RWPE1 (cell line): ENCODE data around the gene GAS2L2.

Experiments used
- CTCF ChIA-PET: fragments of 350-600 bp; sonication (Branson Sonifier 250); formaldehyde crosslinking; extraction: SDS; loops from one replicate; lab custom pipeline; 2021; lab: Yijun Ruan, JAX
- POLR2A ChIA-PET: fragments of 400-600 bp; formaldehyde crosslinking; extraction: SDS; loops from one replicate; lab custom pipeline; 2020; ENCODE audit warnings: antibody characterized with exemption; ENCODE audit not compliant: low non-redundant PET; lab: Yijun Ruan, JAX
- DNase-seq: peaks from one replicate; pipeline ENCODE4 v3.0.0; 2012; ENCODE audit warnings: low spot score
- H3K27ac ChIP-seq: fragments of 450-650 bp; 2 replicates; pipeline ENCODE4 v1.5.1; 2017
- TF ChIP-seq, protein P1 (sequence below): fragments of 450-650 bp; conservative IDR thresholded peaks from 2 replicates; pipeline ENCODE4 v1.5.1; 2017; ENCODE audit warnings: low read depth, mild to moderate bottlenecking

Gene GAS2L2

GRCh38 chr17:35775039-35775438 is 22.0 kb upstream of the GAS2L2 start:
- peak overlapping the region; percentile 98 for H3K27ac ChIP-seq
- TF ChIP-seq, protein P1, sequence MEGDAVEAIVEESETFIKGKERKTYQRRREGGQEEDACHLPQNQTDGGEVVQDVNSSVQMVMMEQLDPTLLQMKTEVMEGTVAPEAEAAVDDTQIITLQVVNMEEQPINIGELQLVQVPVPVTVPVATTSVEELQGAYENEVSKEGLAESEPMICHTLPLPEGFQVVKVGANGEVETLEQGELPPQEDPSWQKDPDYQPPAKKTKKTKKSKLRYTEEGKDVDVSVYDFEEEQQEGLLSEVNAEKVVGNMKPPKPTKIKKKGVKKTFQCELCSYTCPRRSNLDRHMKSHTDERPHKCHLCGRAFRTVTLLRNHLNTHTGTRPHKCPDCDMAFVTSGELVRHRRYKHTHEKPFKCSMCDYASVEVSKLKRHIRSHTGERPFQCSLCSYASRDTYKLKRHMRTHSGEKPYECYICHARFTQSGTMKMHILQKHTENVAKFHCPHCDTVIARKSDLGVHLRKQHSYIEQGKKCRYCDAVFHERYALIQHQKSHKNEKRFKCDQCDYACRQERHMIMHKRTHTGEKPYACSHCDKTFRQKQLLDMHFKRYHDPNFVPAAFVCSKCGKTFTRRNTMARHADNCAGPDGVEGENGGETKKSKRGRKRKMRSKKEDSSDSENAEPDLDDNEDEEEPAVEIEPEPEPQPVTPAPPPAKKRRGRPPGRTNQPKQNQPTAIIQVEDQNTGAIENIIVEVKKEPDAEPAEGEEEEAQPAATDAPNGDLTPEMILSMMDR, result no peak
- POLR2A ChIA-PET, result no interaction called here
- CTCF ChIA-PET, result interaction anchor here (0.7 kb wide), 1 partner anchor 30 kb away, joined by 3 read pairs; no protein-coding TSS in a partner anchor
- no peak for DNase-seq

- ChIA-PET CTCF (no interaction called here), POLR2A (interaction anchor here (1.0 kb wide), 1 partner anchor 23 kb away, joined by 4 read pairs; no protein-coding TSS in a partner anchor)
- H3K27ac ChIP-seq, result peak overlapping the region; percentile 98
- TF ChIP-seq, protein P1, result no peak
- no peak for DNase-seq
Observed at GRCh38 chr17:35774499-35774898, 21.5 kb upstream of the GAS2L2 start.

- TF ChIP-seq, protein P1, result no peak
- H3K27ac ChIP-seq, result peak overlapping the region; percentile 98
- no peak for DNase-seq
- POLR2A ChIA-PET, result interaction anchor here (1.0 kb wide), 1 partner anchor 24 kb away, joined by 4 read pairs; no protein-coding TSS in a partner anchor
- CTCF ChIA-PET, result interaction anchor here (0.6 to 1.7 kb wide), 2 partner anchors 10 to 35 kb away, joined by 5 to 6 read pairs; no protein-coding TSS in a partner anchor
Observed at GRCh38 chr17:35773679-35774425, 20.8 kb upstream of the GAS2L2 start.

DNA sequence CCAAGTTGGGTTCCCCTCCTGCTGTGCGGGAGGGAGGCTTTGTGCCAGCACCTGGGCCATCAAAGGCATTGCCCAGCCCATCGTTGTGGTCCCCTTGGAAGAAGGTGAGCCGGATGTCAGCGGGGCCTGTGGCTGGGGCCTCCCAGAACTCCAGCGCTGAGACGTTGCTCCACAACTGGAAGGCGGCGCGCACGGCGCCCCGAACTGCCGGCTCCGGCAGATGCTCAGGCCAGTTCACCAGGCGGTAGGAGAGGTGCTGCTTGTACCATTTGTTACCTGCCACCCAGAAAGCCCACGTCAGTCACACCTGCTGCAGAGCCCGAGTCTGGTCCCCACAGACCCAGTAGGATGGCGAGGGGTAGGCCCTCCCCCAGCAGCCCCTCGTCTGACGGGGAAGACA is 20.1 kb upstream of the GAS2L2 start:
- POLR2A ChIA-PET, result no interaction called here
- CTCF ChIA-PET, result interaction anchor here (1.7 kb wide), 1 partner anchor 9 kb away, joined by 6 read pairs; no protein-coding TSS in a partner anchor
- TF ChIP-seq, protein P1, result no peak
- peak overlapping the region; percentile 98 for H3K27ac ChIP-seq
- no peak for DNase-seq

DNA sequence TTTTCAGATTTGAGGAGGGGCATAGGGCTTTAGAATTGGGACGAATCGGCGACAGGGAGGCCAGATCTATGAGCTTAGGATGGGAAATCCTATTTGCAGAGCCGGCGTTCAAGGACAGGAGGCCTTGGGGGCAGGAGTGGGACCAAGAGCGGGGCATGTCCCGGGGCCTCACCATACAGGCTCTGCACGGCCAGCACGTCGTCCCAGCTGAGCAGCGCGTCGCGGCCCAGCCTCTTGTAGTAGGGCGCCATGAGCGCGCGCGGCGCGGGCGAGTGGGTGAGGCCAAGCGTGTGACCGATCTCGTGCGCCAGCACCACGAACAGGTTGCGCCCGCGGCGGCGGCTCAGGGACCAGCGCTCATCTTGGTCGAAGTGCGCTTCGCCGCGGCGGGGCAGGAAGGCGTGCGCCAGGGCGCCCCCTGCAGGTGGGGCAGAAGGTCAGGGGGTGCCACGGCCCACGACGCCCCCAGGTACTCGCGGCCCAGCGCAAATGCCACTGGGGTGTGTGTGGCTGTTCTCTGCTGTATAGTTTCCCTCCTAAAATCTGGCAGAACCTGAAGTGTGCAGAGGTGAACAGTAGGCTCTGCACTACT is 17.0 kb upstream of the GAS2L2 start:
- peak overlapping the region; percentile 15; the same call in 1 of the 2 replicates for H3K27ac ChIP-seq
- POLR2A ChIA-PET, result no interaction called here
- DNase-seq, result no peak
- CTCF ChIA-PET, result interaction anchor here (0.6 to 1.2 kb wide), 4 partner anchors 19 to 777 kb away, joined by 3 to 4 read pairs (median 4); partner anchors contain the start of gene TAF15
- TF ChIP-seq, protein P1, result peak; percentile 38; the same call in 1 of the 2 replicates

DNA sequence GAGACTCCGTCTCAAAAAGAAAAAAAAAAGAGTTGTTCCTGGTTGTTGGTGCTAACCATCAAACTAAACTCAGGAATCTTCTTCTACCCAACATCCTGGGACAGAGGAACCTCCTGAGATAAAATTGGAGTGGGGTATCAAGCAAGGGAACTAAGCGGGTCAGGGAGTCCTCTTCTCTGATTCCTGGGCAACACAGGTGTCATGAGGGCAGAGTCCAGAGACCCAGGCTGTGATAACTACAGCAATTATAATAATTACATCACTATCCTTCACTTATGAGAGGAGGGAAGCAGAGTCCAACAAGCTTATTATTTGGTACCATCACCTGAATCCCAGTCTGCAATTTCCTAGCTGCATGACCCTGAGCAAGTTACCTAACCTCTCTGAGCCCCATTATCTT is 15.8 kb upstream of the GAS2L2 start:
- DNase-seq, result no peak
- TF ChIP-seq, protein P1, result no peak
- CTCF ChIA-PET, result interaction anchor here (0.6 kb wide), 1 partner anchor 35 kb away, joined by 3 read pairs; no protein-coding TSS in a partner anchor
- H3K27ac ChIP-seq, result no peak overlapping the region
- POLR2A ChIA-PET, result interaction anchor here (0.6 kb wide), 1 partner anchor 40 kb away, joined by 4 read pairs; the partner anchor contains the start of gene TAF15
